Measurements from ENCODE around the gene MRPL24.

Gene MRPL24

GRCh38 chr1:156696755-156697154, 44.1 kb downstream of the MRPL24 start:
- H2AFZ ChIP-seq, result no peak overlapping the region
- TF ChIP-seq CTCF (IDR thresholded peaks at IDR 0.05), result no peak
- H3K9ac ChIP-seq, result no peak overlapping the region
- no peak overlapping the region for H3K4me2 ChIP-seq (ENCODE audit: low read length)
- no peak overlapping the region for H3K4me3 ChIP-seq (ENCODE audit: low read depth, low read length)
- no peaks in the 10 kb centered on the region for H3K27me3 ChIP-seq (ENCODE audit: control insufficient read depth, insufficient read depth, low read length)
- H3K79me2 ChIP-seq, result no peaks in the 10 kb centered on the region
- H3K9me3 ChIP-seq (ENCODE audit: control insufficient read depth, low read length), result no peaks in the 10 kb centered on the region
- peaks cover 15% of the 10 kb centered on the region for H3K4me1 ChIP-seq
- no peak overlapping the region for H3K27ac ChIP-seq
- no peaks in the 10 kb centered on the region for H3K36me3 ChIP-seq (ENCODE audit: control insufficient read depth, insufficient read depth, low read length)

GRCh38 chr1:156694690-156694962, 46.3 kb downstream of the MRPL24 start:
- H3K36me3 ChIP-seq (ENCODE audit: control insufficient read depth, insufficient read depth, low read length), result no peaks in the 10 kb centered on the region
- H3K27ac ChIP-seq, result peak overlapping the region; percentile 85
- H3K4me2 ChIP-seq (ENCODE audit: low read length), result peak overlapping the region; percentile 15
- TF ChIP-seq CTCF (IDR thresholded peaks at IDR 0.05), result no peak
- H3K27me3 ChIP-seq (ENCODE audit: control insufficient read depth, insufficient read depth, low read length), result no peaks in the 10 kb centered on the region
- H2AFZ ChIP-seq, result peak overlapping the region; percentile 61
- no peak overlapping the region for H3K4me3 ChIP-seq (ENCODE audit: low read depth, low read length)
- no peaks in the 10 kb centered on the region for H3K79me2 ChIP-seq
- H3K9ac ChIP-seq, result no peak overlapping the region
- H3K4me1 ChIP-seq, result peaks cover 19% of the 10 kb centered on the region
- H3K9me3 ChIP-seq (ENCODE audit: control insufficient read depth, low read length), result no peaks in the 10 kb centered on the region

- Histone ChIP-seq H3K36me3 (ENCODE audit: control insufficient read depth, insufficient read depth, low read length) (no peaks in the 10 kb centered on the region), H2AFZ (peak overlapping the region; percentile 61), H3K9ac (no peak overlapping the region), H3K4me2 (ENCODE audit: low read length) (peak overlapping the region; percentile 15), H3K4me1 (peaks cover 22% of the 10 kb centered on the region), H3K4me3 (ENCODE audit: low read depth, low read length) (no peak overlapping the region), H3K27me3 (ENCODE audit: control insufficient read depth, insufficient read depth, low read length) (no peaks in the 10 kb centered on the region), H3K79me2 (no peaks in the 10 kb centered on the region), H3K9me3 (ENCODE audit: control insufficient read depth, low read length) (no peaks in the 10 kb centered on the region), H3K27ac (peak overlapping the region; percentile 85)
- TF ChIP-seq CTCF (IDR thresholded peaks at IDR 0.05), result no peak
These were observed 46.8 kb downstream of the MRPL24 start for GRCh38 chr1:156693848-156694689.

GRCh38 chr1:156692925-156693847, 47.7 kb downstream of the MRPL24 start:
- Histone ChIP-seq H2AFZ (peak overlapping the region; percentile 61), H3K27ac (peak overlapping the region; percentile 85)

More at GRCh38 chr1:156692925-156693847, 47.7 kb downstream of the MRPL24 start:
- Histone ChIP-seq H3K36me3 (ENCODE audit: control insufficient read depth, insufficient read depth, low read length) (no peaks in the 10 kb centered on the region), H3K4me2 (ENCODE audit: low read length) (peak overlapping the region; percentile 50), H3K27me3 (ENCODE audit: control insufficient read depth, insufficient read depth, low read length) (no peaks in the 10 kb centered on the region), H3K9ac (no peak overlapping the region), H3K4me1 (peaks cover 22% of the 10 kb centered on the region), H3K4me3 (ENCODE audit: low read depth, low read length) (peak overlapping the region; percentile 17), H3K9me3 (ENCODE audit: control insufficient read depth, low read length) (no peaks in the 10 kb centered on the region), H3K79me2 (no peaks in the 10 kb centered on the region)
- TF ChIP-seq CTCF (IDR thresholded peaks at IDR 0.05), result no peak

Data from parathyroid adenoma (tissue), 2 donors.